ENCODE data around the gene KRT15.

DNA sequence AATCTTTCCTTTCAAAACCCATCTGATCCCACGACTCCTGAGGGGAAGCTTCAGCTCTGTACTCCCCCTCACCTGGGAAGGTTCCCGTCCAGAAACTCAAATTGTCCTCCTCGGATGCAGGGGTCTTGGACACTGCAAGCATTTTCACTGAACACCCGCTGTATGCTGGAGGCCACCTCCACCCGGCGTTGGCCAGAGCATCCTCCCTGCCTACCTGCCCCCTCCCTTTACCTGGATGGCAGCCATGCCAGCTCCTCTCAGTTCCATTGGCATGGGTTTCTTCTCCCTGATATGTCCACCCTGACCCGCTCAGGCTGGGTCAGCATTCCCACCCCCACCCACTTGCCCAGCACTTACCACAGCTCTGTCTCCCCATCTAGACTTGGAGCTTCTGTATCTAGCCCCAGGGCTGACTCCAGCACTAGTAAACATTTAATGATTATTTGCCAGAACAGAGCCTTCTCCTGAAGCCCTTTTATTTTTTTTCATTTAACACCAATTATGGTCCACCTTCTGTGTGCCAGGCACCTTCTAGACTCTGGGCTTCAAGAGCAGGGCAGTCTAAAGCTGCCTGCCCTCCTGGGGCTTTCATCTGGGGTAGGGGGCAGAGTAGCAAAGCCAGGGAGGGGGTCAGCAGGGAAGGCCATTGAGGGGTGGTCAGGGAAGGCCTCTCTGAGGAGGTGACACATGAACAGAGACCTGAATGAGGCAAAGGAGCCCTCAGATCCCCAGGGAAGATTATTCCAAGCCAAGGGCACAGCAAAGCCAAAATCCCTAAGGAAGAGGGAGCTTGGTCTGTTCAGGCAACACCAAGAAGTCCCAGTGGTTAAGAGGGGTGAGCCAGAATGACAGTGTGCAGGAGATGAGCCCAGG is 18.3 kb upstream of the KRT15 start:
- TF ChIP-seq, protein P1, sequence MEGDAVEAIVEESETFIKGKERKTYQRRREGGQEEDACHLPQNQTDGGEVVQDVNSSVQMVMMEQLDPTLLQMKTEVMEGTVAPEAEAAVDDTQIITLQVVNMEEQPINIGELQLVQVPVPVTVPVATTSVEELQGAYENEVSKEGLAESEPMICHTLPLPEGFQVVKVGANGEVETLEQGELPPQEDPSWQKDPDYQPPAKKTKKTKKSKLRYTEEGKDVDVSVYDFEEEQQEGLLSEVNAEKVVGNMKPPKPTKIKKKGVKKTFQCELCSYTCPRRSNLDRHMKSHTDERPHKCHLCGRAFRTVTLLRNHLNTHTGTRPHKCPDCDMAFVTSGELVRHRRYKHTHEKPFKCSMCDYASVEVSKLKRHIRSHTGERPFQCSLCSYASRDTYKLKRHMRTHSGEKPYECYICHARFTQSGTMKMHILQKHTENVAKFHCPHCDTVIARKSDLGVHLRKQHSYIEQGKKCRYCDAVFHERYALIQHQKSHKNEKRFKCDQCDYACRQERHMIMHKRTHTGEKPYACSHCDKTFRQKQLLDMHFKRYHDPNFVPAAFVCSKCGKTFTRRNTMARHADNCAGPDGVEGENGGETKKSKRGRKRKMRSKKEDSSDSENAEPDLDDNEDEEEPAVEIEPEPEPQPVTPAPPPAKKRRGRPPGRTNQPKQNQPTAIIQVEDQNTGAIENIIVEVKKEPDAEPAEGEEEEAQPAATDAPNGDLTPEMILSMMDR (IDR thresholded peaks at IDR 0.05), result no peak
- TF ChIP-seq POLR2A (IDR thresholded peaks at IDR 0.05), result no peak

All from right lobe of liver (tissue), 4 donors.